RWPE2 (cell line): ENCODE results near the gene GTPBP6.
"Not testable (repeated sequence)": the region's sequence is repeated elsewhere in the genome, so short reads cannot be mapped to it uniquely, and the experiment has no call there.

ENCODE experiments used
- ATAC-seq: fragments of 200-7000 bp; cut with Tn5 transposase; 3 replicates; pipeline ENCODE4 v1.9.1; 2021; ENCODE audit warnings: low read depth
- DNase-seq: peaks from one replicate; pipeline ENCODE4 v3.0.0-alpha.2; 2020; ENCODE audit warnings: low spot score
- H3K27ac ChIP-seq: fragments of 450-650 bp; 2 replicates; pipeline ENCODE4 v1.5.1; 2017; ENCODE audit warnings: mild to moderate bottlenecking; ENCODE audit not compliant: poor library complexity, severe bottlenecking
- H3K27me3 ChIP-seq: fragments of 250-450 bp; sonication (Bioruptor Pico); 2 replicates; pipeline ENCODE4 v1.5.1; 2021; ENCODE audit warnings: mild to moderate bottlenecking, moderate library complexity; ENCODE audit not compliant: insufficient read depth, poor library complexity, severe bottlenecking
- H3K36me3 ChIP-seq: fragments of 250-450 bp; sonication (Bioruptor Pico); 2 replicates; pipeline ENCODE4 v1.5.1; 2020; ENCODE audit warnings: low read depth, mild to moderate bottlenecking, moderate library complexity
- H3K4me1 ChIP-seq: fragments of 250-450 bp; sonication (Bioruptor Pico); 2 replicates; pipeline ENCODE4 v1.5.1; 2021; ENCODE audit warnings: mild to moderate bottlenecking, moderate library complexity; ENCODE audit not compliant: insufficient read depth, poor library complexity, severe bottlenecking
- H3K4me3 ChIP-seq: fragments of 250-450 bp; sonication (Bioruptor Pico); 2 replicates; pipeline ENCODE4 v1.5.1; 2021; ENCODE audit warnings: mild to moderate bottlenecking, moderate library complexity; ENCODE audit not compliant: severe bottlenecking
- H3K9me3 ChIP-seq: fragments of 250-450 bp; sonication (Bioruptor Pico); 2 replicates; pipeline ENCODE4 v1.5.1; 2021; ENCODE audit warnings: mild to moderate bottlenecking, moderate library complexity; ENCODE audit not compliant: severe bottlenecking
- CTCF ChIP-seq: fragments of 450-650 bp; IDR thresholded peaks from one replicate; pipeline ENCODE4 v1.5.1; 2017; ENCODE audit warnings: mild to moderate bottlenecking, moderate library complexity; ENCODE audit not compliant: poor library complexity, severe bottlenecking

The GTPBP6 gene

GRCh38 chrX:330726-331150 is 12.1 kb upstream of the GTPBP6 start:
- ATAC-seq (no peak; the same call in 2 of the 3 replicates), DNase-seq (peak; percentile 52)
- no peak overlapping the region for H3K4me3 ChIP-seq
- H3K4me1 ChIP-seq: no peaks in the 10 kb centered on the region
- peaks cover 18% of the 10 kb centered on the region for H3K27me3 ChIP-seq
- no peaks in the 10 kb centered on the region for H3K9me3 ChIP-seq
- peaks cover 6% of the 10 kb centered on the region; the same call in 1 of the 2 replicates for H3K36me3 ChIP-seq
- H3K27ac ChIP-seq: no peak overlapping the region
- no peak for TF ChIP-seq CTCF

- not testable (repeated sequence) for H3K36me3 ChIP-seq, H3K27ac ChIP-seq, H3K9me3 ChIP-seq, ATAC-seq, H3K4me3 ChIP-seq, H3K4me1 ChIP-seq
- peaks cover 18% of the 10 kb centered on the region for H3K27me3 ChIP-seq
- peak; percentile 29 for DNase-seq
Measured at GRCh38 chrX:330141-330725, 11.6 kb upstream of the GTPBP6 start.

- H3K9me3 ChIP-seq: no peaks in the 10 kb centered on the region
- H3K36me3 ChIP-seq: peaks cover 6% of the 10 kb centered on the region; the same call in 1 of the 2 replicates
- no peak for ATAC-seq
- H3K4me3 ChIP-seq: no peak overlapping the region
- H3K4me1 ChIP-seq: no peaks in the 10 kb centered on the region
- no peak for TF ChIP-seq CTCF
- DNase-seq: peak; percentile 62
- no peak overlapping the region for H3K27ac ChIP-seq
- H3K27me3 ChIP-seq: peaks cover 18% of the 10 kb centered on the region
Measured at GRCh38 chrX:329291-329910, 10.8 kb upstream of the GTPBP6 start.

GRCh38 chrX:327660-328126 is 9.1 kb upstream of the GTPBP6 start:
- Histone ChIP-seq H3K9me3 (no peaks in the 10 kb centered on the region), H3K4me1 (no peaks in the 10 kb centered on the region), H3K27ac (no peak overlapping the region), H3K36me3 (no peaks in the 10 kb centered on the region), H3K4me3 (no peak overlapping the region), H3K27me3 (peaks cover 18% of the 10 kb centered on the region)
- TF ChIP-seq CTCF: no peak
- ATAC-seq (no peak), DNase-seq (peak; percentile 72)

- not testable (repeated sequence) for H3K27ac ChIP-seq, ATAC-seq, H3K27me3 ChIP-seq, H3K36me3 ChIP-seq, H3K4me1 ChIP-seq, H3K9me3 ChIP-seq, H3K4me3 ChIP-seq
- DNase-seq: peak; percentile 52
Measured at GRCh38 chrX:324664-325063, 6.1 kb upstream of the GTPBP6 start.
